ENCODE measurements around the gene LAMB1.

LAMB1 gene

GRCh38 chr7:107981466-107981865 is 21.5 kb downstream of the LAMB1 start:
- no peak for DNase-seq (ENCODE audit: low read depth)
- no peak overlapping the region for H3K4me3 ChIP-seq (ENCODE audit: low read depth, low read length)
- TF ChIP-seq, protein P1, sequence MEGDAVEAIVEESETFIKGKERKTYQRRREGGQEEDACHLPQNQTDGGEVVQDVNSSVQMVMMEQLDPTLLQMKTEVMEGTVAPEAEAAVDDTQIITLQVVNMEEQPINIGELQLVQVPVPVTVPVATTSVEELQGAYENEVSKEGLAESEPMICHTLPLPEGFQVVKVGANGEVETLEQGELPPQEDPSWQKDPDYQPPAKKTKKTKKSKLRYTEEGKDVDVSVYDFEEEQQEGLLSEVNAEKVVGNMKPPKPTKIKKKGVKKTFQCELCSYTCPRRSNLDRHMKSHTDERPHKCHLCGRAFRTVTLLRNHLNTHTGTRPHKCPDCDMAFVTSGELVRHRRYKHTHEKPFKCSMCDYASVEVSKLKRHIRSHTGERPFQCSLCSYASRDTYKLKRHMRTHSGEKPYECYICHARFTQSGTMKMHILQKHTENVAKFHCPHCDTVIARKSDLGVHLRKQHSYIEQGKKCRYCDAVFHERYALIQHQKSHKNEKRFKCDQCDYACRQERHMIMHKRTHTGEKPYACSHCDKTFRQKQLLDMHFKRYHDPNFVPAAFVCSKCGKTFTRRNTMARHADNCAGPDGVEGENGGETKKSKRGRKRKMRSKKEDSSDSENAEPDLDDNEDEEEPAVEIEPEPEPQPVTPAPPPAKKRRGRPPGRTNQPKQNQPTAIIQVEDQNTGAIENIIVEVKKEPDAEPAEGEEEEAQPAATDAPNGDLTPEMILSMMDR (IDR thresholded peaks at IDR 0.05; ENCODE audit: control insufficient read depth, extremely low read depth, insufficient read depth): no peak

DNA sequence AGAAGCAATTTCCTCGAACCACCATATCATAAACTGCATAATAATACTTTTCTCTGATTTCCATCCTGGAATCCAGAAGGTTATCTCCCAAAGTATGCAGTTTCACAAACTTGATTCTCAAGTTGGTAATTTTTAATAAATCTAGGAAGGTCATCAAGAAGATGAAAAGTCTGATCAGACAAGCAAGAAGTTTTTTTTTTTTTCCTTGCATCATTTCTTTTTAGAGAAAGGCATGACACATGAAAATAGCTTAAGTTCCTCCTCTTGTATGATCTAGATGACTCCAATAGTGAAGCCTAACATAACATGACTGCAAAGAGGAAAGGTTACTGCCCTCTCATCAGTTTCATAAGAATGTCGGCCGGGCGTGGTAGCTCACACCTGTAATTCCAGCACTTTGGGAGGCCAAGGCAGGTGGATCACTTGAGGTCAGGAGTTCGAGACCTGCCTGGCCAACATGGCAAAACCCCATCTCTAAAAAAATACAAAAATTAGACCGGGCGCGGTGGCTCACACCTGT is 22.2 kb downstream of the LAMB1 start:
- TF ChIP-seq, protein P1 (IDR thresholded peaks at IDR 0.05; ENCODE audit: control insufficient read depth, extremely low read depth, insufficient read depth): no peak
- H3K4me3 ChIP-seq (ENCODE audit: low read depth, low read length): no peak overlapping the region
- no peak for DNase-seq (ENCODE audit: low read depth)

GRCh38 chr7:107980171-107980570 is 22.8 kb downstream of the LAMB1 start:
- H3K4me3 ChIP-seq (ENCODE audit: low read depth, low read length): no peak overlapping the region
- no peak for DNase-seq (ENCODE audit: low read depth)
- TF ChIP-seq, protein P1 (IDR thresholded peaks at IDR 0.05; ENCODE audit: control insufficient read depth, extremely low read depth, insufficient read depth): no peak

GRCh38 chr7:107978815-107979408 is 24.0 kb downstream of the LAMB1 start:
- TF ChIP-seq, protein P1 (IDR thresholded peaks at IDR 0.05; ENCODE audit: control insufficient read depth, extremely low read depth, insufficient read depth): no peak
- DNase-seq (ENCODE audit: low read depth): no peak
- H3K4me3 ChIP-seq (ENCODE audit: low read depth, low read length): no peak overlapping the region

- DNase-seq (ENCODE audit: low read depth): no peak
- no peak overlapping the region for H3K4me3 ChIP-seq (ENCODE audit: low read depth, low read length)
- TF ChIP-seq, protein P1 (IDR thresholded peaks at IDR 0.05; ENCODE audit: control insufficient read depth, extremely low read depth, insufficient read depth): no peak
These were observed 25.9 kb downstream of the LAMB1 start for GRCh38 chr7:107977048-107977447.

DNA sequence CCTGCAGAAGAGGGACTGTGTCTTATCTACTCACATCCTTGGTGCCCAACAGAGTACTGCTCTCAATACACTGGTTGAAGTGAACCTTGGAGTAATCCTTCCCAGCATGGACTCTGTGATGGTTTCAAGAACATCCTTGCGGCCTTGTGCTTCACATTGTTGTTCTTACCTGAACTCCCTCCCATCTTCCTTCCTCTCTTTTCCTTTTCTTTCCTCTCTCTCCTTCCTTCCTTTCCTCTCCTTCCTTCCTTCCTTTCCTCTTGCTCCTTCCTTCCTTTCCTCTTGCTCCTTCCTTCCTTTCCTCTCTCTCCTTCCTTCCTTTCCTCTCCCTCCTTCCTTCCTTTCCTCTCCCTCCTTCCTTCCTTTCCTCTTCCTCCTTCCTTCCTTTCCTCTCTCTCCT is 26.3 kb downstream of the LAMB1 start:
- H3K4me3 ChIP-seq (ENCODE audit: low read depth, low read length): no peak overlapping the region
- no peak for DNase-seq (ENCODE audit: low read depth)
- TF ChIP-seq, protein P1 (IDR thresholded peaks at IDR 0.05; ENCODE audit: control insufficient read depth, extremely low read depth, insufficient read depth): no peak
